ENCODE results near the gene CHST2.
A peak's percentile ranks its signal among the peaks of the same experiment; 100 is the strongest.

CHST2 gene

DNA sequence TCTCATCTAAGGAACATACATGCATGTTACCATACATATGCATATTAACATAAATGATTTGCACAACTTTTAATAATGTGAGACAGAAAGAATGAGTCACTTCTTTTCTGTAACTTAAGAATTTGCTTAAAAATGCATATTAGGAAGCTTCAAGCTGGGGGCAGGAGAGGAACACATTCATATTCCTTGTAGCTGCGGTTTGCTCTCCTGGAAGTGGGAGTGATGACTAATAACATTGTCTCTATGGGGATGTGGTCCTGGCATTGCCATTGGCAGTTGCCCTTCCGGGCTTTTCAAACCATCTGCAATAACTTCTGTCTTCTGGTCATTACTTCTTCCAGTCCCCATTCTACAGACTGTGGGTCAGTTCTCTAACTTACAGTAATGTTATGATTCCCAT lies 15.6 kb downstream of the CHST2 start:
- H3K9ac ChIP-seq (ENCODE audit: low read depth, low read length): no peak overlapping the region
- peak overlapping the region; percentile 67 for H3K27ac ChIP-seq (ENCODE audit: low read depth, low read length)

DNA sequence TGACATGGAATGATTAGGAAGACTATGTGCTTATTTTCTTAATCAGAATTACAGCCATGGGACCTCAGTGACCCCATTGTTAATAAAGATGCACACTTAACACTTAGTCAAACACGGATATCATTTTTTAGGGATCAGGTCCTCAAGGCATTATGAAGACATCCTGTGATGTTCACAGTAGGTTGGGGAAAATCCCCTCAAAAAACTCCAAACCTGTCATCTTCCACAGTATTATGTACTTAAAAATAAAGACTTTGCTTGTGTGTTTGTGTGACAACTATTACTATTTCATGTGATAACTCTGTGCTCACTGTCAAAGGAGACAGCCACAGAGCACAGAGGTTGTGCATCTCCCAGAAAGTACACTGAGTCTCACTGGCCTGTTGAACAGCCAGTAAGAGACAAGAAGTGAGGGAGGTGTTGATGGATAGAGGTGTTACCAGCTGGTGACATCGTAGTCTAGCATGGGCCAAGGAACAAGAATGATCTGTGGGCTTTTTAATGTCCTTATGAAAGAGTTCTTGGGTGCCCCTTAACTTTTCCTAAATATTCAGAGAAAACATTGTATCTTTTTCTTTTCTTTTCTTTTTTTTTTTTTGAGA lies 18.0 kb downstream of the CHST2 start:
- H3K9ac ChIP-seq (ENCODE audit: low read depth, low read length): no peak overlapping the region
- peaks cover 15% of the 10 kb centered on the region for H3K4me1 ChIP-seq (ENCODE audit: control insufficient read depth, insufficient read depth, low read length)
- H3K9me3 ChIP-seq (ENCODE audit: control insufficient read depth, insufficient read depth, low read length): no peaks in the 10 kb centered on the region
- H3K36me3 ChIP-seq (ENCODE audit: control insufficient read depth, insufficient read depth, low read length): no peaks in the 10 kb centered on the region
- no peaks in the 10 kb centered on the region for H3K27me3 ChIP-seq (ENCODE audit: control insufficient read depth, insufficient read depth, low read length)
- H3K27ac ChIP-seq (ENCODE audit: low read depth, low read length): no peak overlapping the region
- no peak overlapping the region for H3K4me3 ChIP-seq (ENCODE audit: low read depth, low read length)

More for the DNA sequence above, 15.6 kb downstream of the CHST2 start:
- H3K9me3 ChIP-seq (ENCODE audit: control insufficient read depth, insufficient read depth, low read length): no peaks in the 10 kb centered on the region
- H3K27me3 ChIP-seq (ENCODE audit: control insufficient read depth, insufficient read depth, low read length): no peaks in the 10 kb centered on the region
- H3K4me1 ChIP-seq (ENCODE audit: control insufficient read depth, insufficient read depth, low read length): peaks cover 15% of the 10 kb centered on the region
- no peak overlapping the region for H3K4me3 ChIP-seq (ENCODE audit: low read depth, low read length)
- no peaks in the 10 kb centered on the region for H3K36me3 ChIP-seq (ENCODE audit: control insufficient read depth, insufficient read depth, low read length)

DNA sequence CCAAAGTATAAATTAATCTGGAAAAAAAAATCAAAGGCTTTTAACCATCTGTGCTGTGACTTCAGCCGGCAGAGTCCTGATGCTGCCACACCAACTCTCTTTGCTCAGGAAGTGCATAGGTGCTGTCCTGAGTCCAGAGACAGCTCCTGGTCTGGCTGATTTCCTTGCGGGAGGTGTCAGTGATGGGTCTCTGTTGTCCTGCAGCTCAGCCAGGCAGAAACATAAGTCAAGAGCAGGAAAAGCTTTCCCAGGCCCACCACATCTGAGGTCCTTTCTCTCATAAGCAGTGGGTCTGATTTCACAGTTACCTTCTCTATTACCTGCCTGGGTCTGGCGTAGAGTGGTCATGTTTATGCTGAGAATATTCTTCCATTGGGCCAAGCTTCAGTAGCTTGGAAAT lies 19.4 kb downstream of the CHST2 start:
- no peaks in the 10 kb centered on the region for H3K9me3 ChIP-seq (ENCODE audit: control insufficient read depth, insufficient read depth, low read length)
- no peaks in the 10 kb centered on the region for H3K27me3 ChIP-seq (ENCODE audit: control insufficient read depth, insufficient read depth, low read length)
- H3K9ac ChIP-seq (ENCODE audit: low read depth, low read length): no peak overlapping the region
- H3K4me1 ChIP-seq (ENCODE audit: control insufficient read depth, insufficient read depth, low read length): peaks cover 16% of the 10 kb centered on the region
- H3K27ac ChIP-seq (ENCODE audit: low read depth, low read length): no peak overlapping the region
- no peak overlapping the region for H3K4me3 ChIP-seq (ENCODE audit: low read depth, low read length)
- no peaks in the 10 kb centered on the region for H3K36me3 ChIP-seq (ENCODE audit: control insufficient read depth, insufficient read depth, low read length)

DNA sequence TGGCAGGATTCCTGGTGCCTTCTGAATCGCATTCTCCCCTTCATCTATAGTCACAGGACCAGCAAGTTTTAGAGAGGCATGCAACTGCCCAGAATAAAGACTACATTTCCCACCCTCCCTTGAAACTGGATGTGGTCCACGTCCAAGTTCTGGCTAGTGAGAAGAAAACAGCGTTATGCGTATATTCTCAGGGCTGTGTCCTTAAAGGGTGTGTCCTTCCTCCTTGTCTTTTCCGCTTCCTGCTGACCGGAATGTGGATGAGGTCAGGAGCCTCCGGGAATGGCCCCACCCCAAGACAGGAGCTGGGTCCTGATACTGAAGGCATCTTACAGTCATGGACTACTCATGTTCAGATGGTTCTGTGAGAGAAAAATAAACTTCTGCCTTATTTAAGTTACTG lies 20.2 kb downstream of the CHST2 start:
- Histone ChIP-seq H3K36me3 (ENCODE audit: control insufficient read depth, insufficient read depth, low read length) (no peaks in the 10 kb centered on the region), H3K4me3 (ENCODE audit: low read depth, low read length) (no peak overlapping the region), H3K9ac (ENCODE audit: low read depth, low read length) (no peak overlapping the region), H3K9me3 (ENCODE audit: control insufficient read depth, insufficient read depth, low read length) (no peaks in the 10 kb centered on the region), H3K27me3 (ENCODE audit: control insufficient read depth, insufficient read depth, low read length) (no peaks in the 10 kb centered on the region), H3K4me1 (ENCODE audit: control insufficient read depth, insufficient read depth, low read length) (peaks cover 13% of the 10 kb centered on the region), H3K27ac (ENCODE audit: low read depth, low read length) (no peak overlapping the region)

- Histone ChIP-seq H3K4me3 (ENCODE audit: low read depth, low read length) (no peak overlapping the region), H3K9me3 (ENCODE audit: control insufficient read depth, insufficient read depth, low read length) (no peaks in the 10 kb centered on the region), H3K4me1 (ENCODE audit: control insufficient read depth, insufficient read depth, low read length) (peaks cover 6% of the 10 kb centered on the region), H3K9ac (ENCODE audit: low read depth, low read length) (no peak overlapping the region), H3K36me3 (ENCODE audit: control insufficient read depth, insufficient read depth, low read length) (no peaks in the 10 kb centered on the region), H3K27ac (ENCODE audit: low read depth, low read length) (no peak overlapping the region), H3K27me3 (ENCODE audit: control insufficient read depth, insufficient read depth, low read length) (no peaks in the 10 kb centered on the region)
Measured at GRCh38 chr3:143140550-143140949, 21.0 kb downstream of the CHST2 start.

GRCh38 chr3:143142354-143142753 lies 22.8 kb downstream of the CHST2 start:
- H3K36me3 ChIP-seq (ENCODE audit: control insufficient read depth, insufficient read depth, low read length): no peaks in the 10 kb centered on the region
- H3K27me3 ChIP-seq (ENCODE audit: control insufficient read depth, insufficient read depth, low read length): no peaks in the 10 kb centered on the region
- no peak overlapping the region for H3K4me3 ChIP-seq (ENCODE audit: low read depth, low read length)
- H3K9me3 ChIP-seq (ENCODE audit: control insufficient read depth, insufficient read depth, low read length): no peaks in the 10 kb centered on the region
- peaks cover 2% of the 10 kb centered on the region; the same call in 1 of the 2 replicates for H3K4me1 ChIP-seq (ENCODE audit: control insufficient read depth, insufficient read depth, low read length)
- no peak overlapping the region for H3K9ac ChIP-seq (ENCODE audit: low read depth, low read length)
- no peak overlapping the region for H3K27ac ChIP-seq (ENCODE audit: low read depth, low read length)

GRCh38 chr3:143145906-143146305 lies 26.3 kb downstream of the CHST2 start:
- Histone ChIP-seq H3K9ac (ENCODE audit: low read depth, low read length) (no peak overlapping the region), H3K4me3 (ENCODE audit: low read depth, low read length) (no peak overlapping the region), H3K27me3 (ENCODE audit: control insufficient read depth, insufficient read depth, low read length) (no peaks in the 10 kb centered on the region), H3K9me3 (ENCODE audit: control insufficient read depth, insufficient read depth, low read length) (no peaks in the 10 kb centered on the region), H3K36me3 (ENCODE audit: control insufficient read depth, insufficient read depth, low read length) (no peaks in the 10 kb centered on the region), H3K4me1 (ENCODE audit: control insufficient read depth, insufficient read depth, low read length) (peaks cover 2% of the 10 kb centered on the region; the same call in 1 of the 2 replicates), H3K27ac (ENCODE audit: low read depth, low read length) (no peak overlapping the region)

- no peaks in the 10 kb centered on the region for H3K27me3 ChIP-seq (ENCODE audit: control insufficient read depth, insufficient read depth, low read length)
- H3K9ac ChIP-seq (ENCODE audit: low read depth, low read length): no peak overlapping the region
- H3K4me3 ChIP-seq (ENCODE audit: low read depth, low read length): no peak overlapping the region
- H3K27ac ChIP-seq (ENCODE audit: low read depth, low read length): no peak overlapping the region
- no peaks in the 10 kb centered on the region for H3K36me3 ChIP-seq (ENCODE audit: control insufficient read depth, insufficient read depth, low read length)
- no peaks in the 10 kb centered on the region for H3K9me3 ChIP-seq (ENCODE audit: control insufficient read depth, insufficient read depth, low read length)
- peaks cover 2% of the 10 kb centered on the region; the same call in 1 of the 2 replicates for H3K4me1 ChIP-seq (ENCODE audit: control insufficient read depth, insufficient read depth, low read length)
Measured at GRCh38 chr3:143146486-143147274, 27.1 kb downstream of the CHST2 start.

- no peaks in the 10 kb centered on the region for H3K36me3 ChIP-seq (ENCODE audit: control insufficient read depth, insufficient read depth, low read length)
- no peak overlapping the region for H3K4me3 ChIP-seq (ENCODE audit: low read depth, low read length)
- H3K4me1 ChIP-seq (ENCODE audit: control insufficient read depth, insufficient read depth, low read length): peaks cover 2% of the 10 kb centered on the region; the same call in 1 of the 2 replicates
- no peak overlapping the region for H3K27ac ChIP-seq (ENCODE audit: low read depth, low read length)
- H3K9ac ChIP-seq (ENCODE audit: low read depth, low read length): no peak overlapping the region
- no peaks in the 10 kb centered on the region for H3K27me3 ChIP-seq (ENCODE audit: control insufficient read depth, insufficient read depth, low read length)
- H3K9me3 ChIP-seq (ENCODE audit: control insufficient read depth, insufficient read depth, low read length): no peaks in the 10 kb centered on the region
Measured at GRCh38 chr3:143147707-143148106, 28.1 kb downstream of the CHST2 start.

- Histone ChIP-seq H3K9me3 (ENCODE audit: control insufficient read depth, insufficient read depth, low read length) (no peaks in the 10 kb centered on the region), H3K4me3 (ENCODE audit: low read depth, low read length) (no peak overlapping the region), H3K4me1 (ENCODE audit: control insufficient read depth, insufficient read depth, low read length) (no peaks in the 10 kb centered on the region), H3K36me3 (ENCODE audit: control insufficient read depth, insufficient read depth, low read length) (no peaks in the 10 kb centered on the region), H3K27me3 (ENCODE audit: control insufficient read depth, insufficient read depth, low read length) (no peaks in the 10 kb centered on the region), H3K9ac (ENCODE audit: low read depth, low read length) (no peak overlapping the region), H3K27ac (ENCODE audit: low read depth, low read length) (no peak overlapping the region)
Measured at GRCh38 chr3:143150071-143150470, 30.5 kb downstream of the CHST2 start.

- no peaks in the 10 kb centered on the region for H3K36me3 ChIP-seq (ENCODE audit: control insufficient read depth, insufficient read depth, low read length)
- no peaks in the 10 kb centered on the region for H3K4me1 ChIP-seq (ENCODE audit: control insufficient read depth, insufficient read depth, low read length)
- H3K9ac ChIP-seq (ENCODE audit: low read depth, low read length): no peak overlapping the region
- no peaks in the 10 kb centered on the region for H3K27me3 ChIP-seq (ENCODE audit: control insufficient read depth, insufficient read depth, low read length)
- no peak overlapping the region for H3K4me3 ChIP-seq (ENCODE audit: low read depth, low read length)
- H3K27ac ChIP-seq (ENCODE audit: low read depth, low read length): no peak overlapping the region
- no peaks in the 10 kb centered on the region for H3K9me3 ChIP-seq (ENCODE audit: control insufficient read depth, insufficient read depth, low read length)
Measured at GRCh38 chr3:143151004-143151731, 31.6 kb downstream of the CHST2 start.

All from HUES48 (cell line).